ENCODE results near the gene CFAP61.

The CFAP61 gene

DNA sequence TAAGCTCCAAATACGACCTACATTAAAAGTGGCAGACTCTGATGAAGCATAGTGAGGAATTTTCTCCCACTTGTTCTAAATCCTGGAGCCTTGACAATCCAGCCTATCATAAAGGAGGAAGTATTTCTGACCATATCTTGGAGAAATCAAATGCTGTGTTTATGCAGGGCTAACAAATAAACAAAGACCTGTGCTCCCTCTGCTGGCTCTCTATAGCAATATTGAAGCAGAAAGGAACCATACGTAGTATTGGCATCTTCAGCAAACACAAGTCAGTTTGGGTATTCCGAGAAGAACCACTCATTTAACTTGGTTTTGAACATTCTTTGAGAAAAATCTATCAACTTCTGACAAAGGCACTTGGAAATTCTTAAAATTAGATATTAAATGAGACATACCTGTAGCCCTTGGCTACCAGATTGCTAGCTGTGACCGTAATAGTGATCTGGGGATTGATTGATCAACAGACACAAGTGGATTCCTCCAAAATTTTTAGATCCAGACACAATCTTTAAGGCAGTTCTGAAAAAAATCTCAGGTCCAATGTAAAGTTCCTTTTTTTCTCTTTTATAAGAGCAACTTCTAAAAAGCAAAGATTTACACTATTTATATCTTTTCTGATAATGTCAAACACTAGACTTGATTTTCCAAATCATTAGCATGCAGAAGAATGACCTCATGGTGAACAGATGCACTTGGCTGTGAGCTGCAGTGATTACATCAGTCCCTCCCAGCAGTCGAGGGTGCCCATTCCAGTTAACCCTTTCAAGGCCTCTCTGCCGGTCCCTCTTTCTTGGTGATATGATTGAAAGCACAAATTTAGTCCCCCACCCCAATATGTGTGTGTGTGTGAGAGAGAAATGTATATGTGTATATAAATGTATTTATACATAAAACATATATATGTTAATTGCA is 355.8 kb downstream of the CFAP61 start:
- no peak for DNase-seq

DNA sequence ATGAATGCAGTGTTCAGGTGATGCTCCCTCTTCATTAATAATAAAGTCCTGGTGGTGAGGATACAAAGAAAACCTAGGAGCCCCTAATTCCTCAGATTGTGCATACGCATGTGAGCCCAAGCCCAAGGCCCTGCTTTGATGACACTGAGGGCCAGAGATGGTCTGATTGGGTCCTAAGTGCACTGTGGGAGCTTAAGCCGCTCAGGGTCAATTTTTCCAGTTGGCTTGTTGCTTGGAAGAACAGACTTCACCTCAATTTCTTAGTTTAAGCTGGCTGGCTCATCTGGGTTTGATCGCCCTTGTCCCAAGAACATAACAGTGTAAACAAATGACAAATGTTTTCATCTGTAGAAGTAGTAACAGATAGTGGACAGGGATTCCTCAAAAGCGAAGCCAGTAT is 357.0 kb downstream of the CFAP61 start:
- no peak for DNase-seq
